Measurements from ENCODE around the gene SEC23IP. TPM values are rescaled to one million over a fixed set of nuclear protein-coding genes. Genes with fewer than 3 reads are reported as not detected.
"Not testable (repeated sequence)": the region's sequence is repeated elsewhere in the genome, so short reads cannot be mapped to it uniquely, and the experiment has no call there.

SEC23IP gene
- total and polyA plus RNA-seq, 7 experiments from 2014 or later, result 34.8 to 68.3 (median 45.1) TPM

GRCh38 chr10:119862524-119862923 lies 30.0 kb upstream of the SEC23IP start:
- H3K4me3 ChIP-seq (ENCODE audit: low read length), result no peak overlapping the region
- no peaks in the 10 kb centered on the region for H3K9me3 ChIP-seq (ENCODE audit: control insufficient read depth in 2 of 3, low read length in 3 of 3)
- Mint-ChIP-seq H3K27ac (peak overlapping the region in 4 of 9 donors; percentile 10 to 69 (median 45)), H3K27me3 (no peaks in the 10 kb centered on the region), H3K36me3 (peaks cover 0 to 18% (median 17%) of the 10 kb centered on the region in 5 donors), H3K9me3 (peaks cover 0 to 15% (median 6%) of the 10 kb centered on the region in 11 donors), H3K4me3 (no peak overlapping the region), H3K4me1 (peaks cover 21 to 66% (median 57%) of the 10 kb centered on the region in 7 donors)
- ChIA-PET POLR2A (interaction anchor here (1.0 to 1.2 kb wide), 3 partner anchors 9 to 30 kb away, joined by 3 to 7 read pairs (median 4); partner anchors contain the start of genes MCMBP and SEC23IP), CTCF (interaction anchor here (0.8 to 4.9 kb wide), 7 partner anchors 9 to 362 kb away, joined by 3 to 28 read pairs (median 4); partner anchors contain the start of gene MCMBP)
- H3K27ac ChIP-seq (ENCODE audit: low read depth, low read length), result no peak overlapping the region
- peaks cover 0 to 4% of the 10 kb centered on the region in 2 donors for H3K4me1 ChIP-seq (ENCODE audit: control insufficient read depth in 2 of 2, insufficient read depth in 2 of 2, low read length in 2 of 2)
- peaks cover 0 to 9% (median 4%) of the 10 kb centered on the region in 3 experiments for H3K36me3 ChIP-seq (ENCODE audit: control insufficient read depth in 2 of 3, insufficient read depth in 3 of 3, low read length in 3 of 3)
- no peaks in the 10 kb centered on the region for H3K27me3 ChIP-seq (ENCODE audit: control insufficient read depth in 2 of 2, insufficient read depth in 2 of 2, low read length in 2 of 2)
- DNase-seq (no peak), ATAC-seq (no peak)
- intact Hi-C loops (cut with micrococcal nuclease), result loop anchor here in 1 of 2 donors (5.0 kb wide), 1 partner anchor 665 kb away; no protein-coding TSS in a partner anchor

GRCh38 chr10:119863951-119864565 lies 28.5 kb upstream of the SEC23IP start:
- intact Hi-C loops (cut with micrococcal nuclease), result loop anchor here in 1 of 2 donors (5.0 kb wide), 1 partner anchor 667 kb away; no protein-coding TSS in a partner anchor
- Mint-ChIP-seq H3K9me3 (peaks cover 0 to 15% (median 6%) of the 10 kb centered on the region in 11 donors), H3K36me3 (peaks cover 0 to 23% (median 17%) of the 10 kb centered on the region in 5 donors), H3K27me3 (no peaks in the 10 kb centered on the region), H3K27ac (peak overlapping the region in 5 of 9 donors; percentile 28 to 82 (median 48)), H3K4me1 (peaks cover 33 to 77% (median 68%) of the 10 kb centered on the region in 7 donors), H3K4me3 (no peak overlapping the region)
- Histone ChIP-seq H3K27me3 (ENCODE audit: control insufficient read depth in 2 of 2, insufficient read depth in 2 of 2, low read length in 2 of 2) (no peaks in the 10 kb centered on the region), H3K27ac (ENCODE audit: low read depth, low read length) (no peak overlapping the region), H3K36me3 (ENCODE audit: control insufficient read depth in 2 of 3, insufficient read depth in 3 of 3, low read length in 3 of 3) (peaks cover 0 to 4% (median 0%) of the 10 kb centered on the region in 3 experiments), H3K4me1 (ENCODE audit: control insufficient read depth in 2 of 2, insufficient read depth in 2 of 2, low read length in 2 of 2) (peaks cover 0 to 10% of the 10 kb centered on the region in 2 donors), H3K4me3 (ENCODE audit: low read length) (no peak overlapping the region), H3K9me3 (ENCODE audit: control insufficient read depth in 2 of 3, low read length in 3 of 3) (no peaks in the 10 kb centered on the region)
- ATAC-seq, result no peak
- ChIA-PET CTCF (interaction anchor here (0.6 kb wide), 1 partner anchor 657 kb away, joined by 3 read pairs; the partner anchor contains the start of gene GRK5), POLR2A (interaction anchor here (1.0 kb wide), 1 partner anchor 8 kb away, joined by 3 read pairs; no protein-coding TSS in a partner anchor)
- DNase-seq, result no peak

- CTCF ChIA-PET, result no interaction called here
- Mint-ChIP-seq H3K36me3 (peaks cover 0 to 23% (median 14%) of the 10 kb centered on the region in 5 donors), H3K9me3 (peaks cover 0 to 15% (median 6%) of the 10 kb centered on the region in 11 donors), H3K27me3 (no peaks in the 10 kb centered on the region), H3K4me3 (no peak overlapping the region), H3K4me1 (peaks cover 31 to 78% (median 69%) of the 10 kb centered on the region in 7 donors), H3K27ac (peak overlapping the region in 3 of 9 donors; percentile 3 to 69 (median 44))
- H3K27me3 ChIP-seq (ENCODE audit: control insufficient read depth in 2 of 2, insufficient read depth in 2 of 2, low read length in 2 of 2), result no peaks in the 10 kb centered on the region
- POLR2A ChIA-PET, result no interaction called here
- intact Hi-C loops (cut with micrococcal nuclease), result no loop called here
- no peaks in the 10 kb centered on the region for H3K9me3 ChIP-seq (ENCODE audit: control insufficient read depth in 2 of 3, low read length in 3 of 3)
- DNase-seq (no peak), ATAC-seq (no peak)
- peaks cover 10 to 12% of the 10 kb centered on the region in 2 donors for H3K4me1 ChIP-seq (ENCODE audit: control insufficient read depth in 2 of 2, insufficient read depth in 2 of 2, low read length in 2 of 2)
- peaks cover 0 to 4% (median 0%) of the 10 kb centered on the region in 3 experiments for H3K36me3 ChIP-seq (ENCODE audit: control insufficient read depth in 2 of 3, insufficient read depth in 3 of 3, low read length in 3 of 3)
- no peak overlapping the region for H3K4me3 ChIP-seq (ENCODE audit: low read length)
- no peak overlapping the region for H3K27ac ChIP-seq (ENCODE audit: low read depth, low read length)
Observed at GRCh38 chr10:119865699-119866240, 26.8 kb upstream of the SEC23IP start.

- Histone ChIP-seq H3K4me3 (ENCODE audit: low read length) (no peak overlapping the region), H3K4me1 (ENCODE audit: control insufficient read depth in 2 of 2, insufficient read depth in 2 of 2, low read length in 2 of 2) (peaks cover 17 to 20% of the 10 kb centered on the region in 2 donors), H3K9me3 (ENCODE audit: control insufficient read depth in 2 of 3, low read length in 3 of 3) (no peaks in the 10 kb centered on the region), H3K27ac (ENCODE audit: low read depth, low read length) (no peak overlapping the region), H3K36me3 (ENCODE audit: control insufficient read depth in 2 of 3, insufficient read depth in 3 of 3, low read length in 3 of 3) (peaks cover 0 to 4% (median 0%) of the 10 kb centered on the region in 3 experiments), H3K27me3 (ENCODE audit: control insufficient read depth in 2 of 2, insufficient read depth in 2 of 2, low read length in 2 of 2) (no peaks in the 10 kb centered on the region)
- Mint-ChIP-seq H3K4me3 (no peak overlapping the region), H3K4me1 (peaks cover 28 to 74% (median 70%) of the 10 kb centered on the region in 7 donors), H3K36me3 (peaks cover 0 to 23% (median 14%) of the 10 kb centered on the region in 5 donors), H3K9me3 (peaks cover 0 to 15% (median 6%) of the 10 kb centered on the region in 11 donors), H3K27me3 (no peaks in the 10 kb centered on the region), H3K27ac (peak overlapping the region in 1 of 9 donors; percentile 45)
- intact Hi-C loops (cut with micrococcal nuclease), result no loop called here
- ChIA-PET CTCF (interaction anchor here (0.7 kb wide), 1 partner anchor 20 kb away, joined by 3 read pairs; no protein-coding TSS in a partner anchor), POLR2A (no interaction called here)
- no peak for ATAC-seq
- DNase-seq, result no peak
Observed at GRCh38 chr10:119867317-119867716, 25.2 kb upstream of the SEC23IP start.

- H3K4me3 ChIP-seq (ENCODE audit: low read length); H3K27ac ChIP-seq (ENCODE audit: low read depth, low read length); DNase-seq; H3K27me3 Mint-ChIP-seq; H3K9me3 ChIP-seq (ENCODE audit: control insufficient read depth in 2 of 3, low read length in 3 of 3); intact Hi-C loops (cut with micrococcal nuclease); ATAC-seq; H3K27me3 ChIP-seq (ENCODE audit: control insufficient read depth in 2 of 2, insufficient read depth in 2 of 2, low read length in 2 of 2); H3K9me3 Mint-ChIP-seq; H3K36me3 ChIP-seq (ENCODE audit: control insufficient read depth in 2 of 3, insufficient read depth in 3 of 3, low read length in 3 of 3): not testable (repeated sequence)
- H3K36me3 Mint-ChIP-seq, result peaks cover 0 to 18% (median 8%) of the 10 kb centered on the region in 5 donors
- H3K4me3 Mint-ChIP-seq, result peak overlapping the region in 9 of 10 donors; percentile 14 to 91 (median 49)
- ChIA-PET POLR2A (interaction anchor here (0.6 to 1.0 kb wide), 3 partner anchors 25 to 789 kb away, joined by 3 read pairs; partner anchors contain the start of gene EIF3A), CTCF (interaction anchor here (5.3 kb wide), 1 partner anchor 9 kb away, joined by 28 read pairs; no protein-coding TSS in a partner anchor)
- H3K4me1 ChIP-seq (ENCODE audit: control insufficient read depth in 2 of 2, insufficient read depth in 2 of 2, low read length in 2 of 2), result peaks cover 26 to 28% of the 10 kb centered on the region in 2 donors
- H3K4me1 Mint-ChIP-seq, result peaks cover 35 to 70% (median 64%) of the 10 kb centered on the region in 7 donors
- H3K27ac Mint-ChIP-seq, result peak overlapping the region in 1 of 9 donors; percentile 54
Observed at GRCh38 chr10:119869398-119869797, 23.1 kb upstream of the SEC23IP start.

Measured in naive thymus-derived CD4-positive, alpha-beta T cell (primary cell).